Thoracic aorta (tissue), 2 donors: ENCODE results near the gene SPOCK1. TPM values are rescaled to one million over a fixed set of nuclear protein-coding genes. Genes with fewer than 3 reads are reported as not detected.
A peak's percentile ranks its signal among the peaks of the same experiment; 100 is the strongest.

Experiments
- ATAC-seq: fragments of 150-250 bp; one replicate; pipeline ENCODE4 v1.8.0; 2017; ENCODE audit warnings: low read depth; ENCODE audit not compliant: insufficient number of reproducible peaks, low FRiP score
- DNase-seq: peaks from one replicate; pipeline ENCODE4 v3.0.0-alpha.2; 2020; ENCODE audit warnings: low spot score
- H3K27ac ChIP-seq, 2 donors: fragments of 200-600 bp; sonication (generic); 1 replicate in 1 of 2; 2 replicates in 1 of 2; pipeline ENCODE4 v1.5.1; 2016; ENCODE audit warnings: mild to moderate bottlenecking in 2 of 2, moderate library complexity in 2 of 2
- H3K27me3 ChIP-seq: fragments of 200-600 bp; sonication (generic); replicated peaks from 2 replicates; pipeline ENCODE4 v1.6.0; 2016; ENCODE audit warnings: mild to moderate bottlenecking; ENCODE audit not compliant: insufficient read depth
- H3K36me3 ChIP-seq: fragments of 200-600 bp; sonication (generic); one replicate; pipeline ENCODE4 v1.5.1; 2016
- H3K4me1 ChIP-seq, 2 donors: fragments of 200-600 bp; sonication (generic); 1 replicate in 1 of 2; 2 replicates in 1 of 2; pipeline versions ENCODE4 v1.5.1 to v1.6.0; 2016; ENCODE audit warnings: low read depth in 2 of 2, mild to moderate bottlenecking in 1 of 2; ENCODE audit not compliant: control insufficient read depth in 1 of 2
- H3K4me3 ChIP-seq: fragments of 200-600 bp; sonication (generic); 2 replicates; pipeline ENCODE4 v1.5.1; 2016; ENCODE audit warnings: mild to moderate bottlenecking
- H3K9me3 ChIP-seq: fragments of 200-600 bp; sonication (generic); 2 replicates; pipeline ENCODE4 v1.5.1; 2016
- total RNA-seq, 2 donors: library from RNA; depleted of rRNA; stranded (reverse); fragments of >200 nt; gene quantifications; one replicate each; pipeline versions ENCODE4 v1.1.0 to v1.2.3, GENCODE V29; 2016
- TF ChIP-seq, protein P1 (sequence below): fragments of 200-600 bp; sonication (generic); IDR thresholded peaks from one replicate; pipeline ENCODE4 v1.5.1; 2019; ENCODE audit warnings: antibody characterized with exemption

Gene SPOCK1
- total RNA-seq, 2 donors from 2014 or later, result 25.2 to 43.2 TPM

DNA sequence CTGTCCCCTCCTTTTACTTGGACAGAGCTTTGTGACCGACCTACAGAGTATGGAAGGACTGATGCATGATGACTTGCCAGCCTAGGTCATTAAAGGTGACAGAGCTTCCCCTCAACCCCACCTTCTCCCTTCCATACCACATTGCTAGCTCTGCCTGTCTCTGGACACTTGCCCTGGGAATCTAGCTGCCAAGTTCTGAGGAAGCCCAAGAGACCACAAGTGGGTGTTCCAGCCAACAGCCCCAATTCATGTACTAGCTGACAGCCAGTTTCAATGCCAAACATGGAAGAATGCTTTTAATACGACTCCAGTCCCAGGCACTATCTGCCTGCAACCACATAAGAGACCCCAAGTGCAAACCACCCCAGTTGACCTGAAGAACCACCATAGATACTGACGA lies 477.1 kb downstream of the SPOCK1 start:
- ATAC-seq, result no peak
- Histone ChIP-seq H3K36me3 (no peaks in the 10 kb centered on the region), H3K27me3 (no peaks in the 10 kb centered on the region), H3K27ac (no peak overlapping the region), H3K9me3 (no peaks in the 10 kb centered on the region), H3K4me3 (peak overlapping the region; percentile 46), H3K4me1 (peaks cover 0 to 18% of the 10 kb centered on the region in 2 donors)
- TF ChIP-seq, protein P1, sequence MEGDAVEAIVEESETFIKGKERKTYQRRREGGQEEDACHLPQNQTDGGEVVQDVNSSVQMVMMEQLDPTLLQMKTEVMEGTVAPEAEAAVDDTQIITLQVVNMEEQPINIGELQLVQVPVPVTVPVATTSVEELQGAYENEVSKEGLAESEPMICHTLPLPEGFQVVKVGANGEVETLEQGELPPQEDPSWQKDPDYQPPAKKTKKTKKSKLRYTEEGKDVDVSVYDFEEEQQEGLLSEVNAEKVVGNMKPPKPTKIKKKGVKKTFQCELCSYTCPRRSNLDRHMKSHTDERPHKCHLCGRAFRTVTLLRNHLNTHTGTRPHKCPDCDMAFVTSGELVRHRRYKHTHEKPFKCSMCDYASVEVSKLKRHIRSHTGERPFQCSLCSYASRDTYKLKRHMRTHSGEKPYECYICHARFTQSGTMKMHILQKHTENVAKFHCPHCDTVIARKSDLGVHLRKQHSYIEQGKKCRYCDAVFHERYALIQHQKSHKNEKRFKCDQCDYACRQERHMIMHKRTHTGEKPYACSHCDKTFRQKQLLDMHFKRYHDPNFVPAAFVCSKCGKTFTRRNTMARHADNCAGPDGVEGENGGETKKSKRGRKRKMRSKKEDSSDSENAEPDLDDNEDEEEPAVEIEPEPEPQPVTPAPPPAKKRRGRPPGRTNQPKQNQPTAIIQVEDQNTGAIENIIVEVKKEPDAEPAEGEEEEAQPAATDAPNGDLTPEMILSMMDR, result no peak
- DNase-seq, result no peak

DNA sequence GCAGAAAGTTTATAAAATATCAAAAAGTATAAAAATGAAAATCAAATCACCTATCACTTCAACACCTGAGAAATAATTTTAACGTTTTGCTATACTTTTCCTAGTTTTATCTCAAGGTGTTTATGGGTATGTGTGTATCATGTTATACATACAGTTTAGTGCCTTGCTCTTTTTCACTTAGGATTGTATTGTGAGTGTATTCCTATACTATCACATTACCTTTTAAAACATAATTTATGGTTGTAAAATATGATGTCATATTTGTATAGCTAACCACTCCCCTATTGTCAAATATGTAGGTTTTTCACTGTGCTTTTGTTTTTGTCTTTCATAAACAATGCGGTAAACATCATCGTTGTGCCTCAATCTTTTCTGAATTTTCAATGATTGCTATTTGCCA lies 479.9 kb downstream of the SPOCK1 start:
- TF ChIP-seq, protein P1, result no peak
- ATAC-seq, result no peak
- no peaks in the 10 kb centered on the region for H3K36me3 ChIP-seq
- H3K4me3 ChIP-seq, result no peak overlapping the region
- DNase-seq, result no peak
- no peaks in the 10 kb centered on the region for H3K27me3 ChIP-seq
- H3K27ac ChIP-seq, result no peak overlapping the region
- H3K4me1 ChIP-seq, result peaks cover 0 to 18% of the 10 kb centered on the region in 2 donors
- no peaks in the 10 kb centered on the region for H3K9me3 ChIP-seq

DNA sequence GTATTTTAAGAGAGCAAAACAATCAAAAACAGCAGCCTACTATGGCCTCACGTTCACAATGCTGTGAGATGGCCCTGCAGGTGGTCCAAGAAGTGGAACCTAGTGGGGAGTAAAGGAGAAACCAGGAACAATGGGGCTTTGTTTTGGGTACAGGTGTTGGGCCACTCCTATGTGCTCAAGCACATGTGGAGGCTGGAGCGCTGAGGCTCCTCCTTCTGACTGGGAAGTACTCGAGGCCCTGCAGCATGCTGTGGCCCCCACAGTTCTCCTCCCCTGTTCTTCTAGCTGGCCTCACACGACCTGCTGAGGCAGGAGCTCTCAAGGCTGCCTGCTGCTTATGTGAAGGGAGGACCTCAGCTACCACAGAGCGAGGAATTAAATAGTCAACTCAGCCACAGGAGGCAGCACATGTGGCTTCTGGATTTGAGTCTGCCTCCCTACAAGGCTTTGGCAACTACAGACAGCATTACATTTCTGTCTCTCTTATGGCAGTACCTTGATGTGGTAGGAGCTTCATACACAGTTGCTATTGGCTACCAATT lies 482.3 kb downstream of the SPOCK1 start:
- DNase-seq (no peak), ATAC-seq (no peak)
- Histone ChIP-seq H3K4me1 (peaks cover 0 to 4% of the 10 kb centered on the region in 2 donors), H3K4me3 (no peak overlapping the region), H3K27ac (no peak overlapping the region), H3K27me3 (no peaks in the 10 kb centered on the region), H3K36me3 (no peaks in the 10 kb centered on the region), H3K9me3 (no peaks in the 10 kb centered on the region)
- TF ChIP-seq, protein P1, result no peak

DNA sequence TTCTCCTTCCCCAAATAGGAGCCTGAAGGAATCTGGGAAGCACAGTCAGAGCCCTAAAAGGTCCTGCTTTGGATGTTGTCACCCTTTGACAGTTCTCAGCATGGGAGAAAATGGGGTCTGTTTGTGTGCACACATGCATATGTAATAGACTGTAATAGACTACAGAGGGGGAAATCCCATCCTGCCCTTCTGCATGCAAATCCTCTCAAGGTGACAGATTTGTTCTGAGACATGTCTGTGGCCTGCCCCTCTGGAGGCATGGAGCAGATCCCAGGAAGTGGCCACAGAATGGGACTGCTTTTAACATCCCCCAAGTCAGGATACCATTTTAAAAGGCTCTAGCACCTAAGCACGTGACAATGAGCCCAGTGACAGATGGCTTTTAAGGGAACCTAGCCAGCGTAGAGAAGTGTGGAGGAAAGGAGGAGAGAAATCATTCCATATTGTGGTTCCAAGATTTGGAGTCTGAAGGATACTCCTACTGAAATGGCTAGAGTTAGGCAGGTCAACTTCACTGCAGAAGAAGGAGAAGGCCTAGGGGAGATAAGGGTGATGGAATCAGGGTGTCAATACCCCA lies 483.5 kb downstream of the SPOCK1 start:
- no peak for DNase-seq
- Histone ChIP-seq H3K36me3 (no peaks in the 10 kb centered on the region), H3K9me3 (no peaks in the 10 kb centered on the region), H3K27ac (no peak overlapping the region), H3K4me3 (no peak overlapping the region), H3K4me1 (no peaks in the 10 kb centered on the region), H3K27me3 (no peaks in the 10 kb centered on the region)
- TF ChIP-seq, protein P1, result no peak
- ATAC-seq, result no peak

DNA sequence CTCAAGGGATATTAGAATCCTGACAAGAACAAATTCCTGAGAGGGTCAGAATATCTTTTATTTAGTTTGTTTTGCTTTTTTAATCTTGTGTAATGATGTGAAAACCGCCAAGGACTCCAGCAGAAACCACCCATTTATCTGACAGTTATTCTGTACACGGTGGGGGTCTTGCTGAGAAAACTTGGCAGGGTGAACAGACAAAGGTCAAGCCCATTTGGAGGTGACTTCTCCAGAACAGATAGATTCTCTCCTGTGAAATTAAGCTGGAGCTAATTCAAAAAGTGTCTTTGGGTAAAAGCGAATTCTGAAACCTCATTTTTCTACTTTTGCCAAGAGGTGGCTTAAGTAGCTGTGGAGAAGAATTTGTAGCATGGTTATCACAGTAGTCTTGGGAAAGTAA lies 484.4 kb downstream of the SPOCK1 start:
- TF ChIP-seq, protein P1, result no peak
- Histone ChIP-seq H3K4me3 (no peak overlapping the region), H3K36me3 (no peaks in the 10 kb centered on the region), H3K27me3 (no peaks in the 10 kb centered on the region), H3K4me1 (no peaks in the 10 kb centered on the region), H3K9me3 (no peaks in the 10 kb centered on the region), H3K27ac (no peak overlapping the region)
- no peak for DNase-seq
- ATAC-seq, result no peak
